K562 (cell line): ENCODE measurements around the gene SCYL1. TPM values are rescaled to one million over a fixed set of nuclear protein-coding genes. Genes with fewer than 3 reads are reported as not detected.
A peak's percentile ranks its signal among the peaks of the same experiment; 100 is the strongest.

Experiments used
- CREB1 ChIP-seq, 2 experiments: sonication (generic) in 1 of 2; formaldehyde crosslinking in 1 of 2; IDR thresholded peaks; 2 replicates each; pipeline versions ENCODE4 v1.6.1 to v1.8.0; 2012 to 2022; ENCODE audit warnings: inconsistent platforms in 1 of 2, mild to moderate bottlenecking in 1 of 2, missing genetic modification reagents in 1 of 2, moderate library complexity in 1 of 2
- FOXJ2 ChIP-seq: fragments of 200-800 bp; sonication (Bioruptor generic); IDR thresholded peaks from 2 replicates; pipeline ENCODE4 v1.6.1; 2016; ENCODE audit warnings: missing genetic modification characterization, missing compliant biosample characterization
- HIVEP1 ChIP-seq: fragments of 250-450 bp; sonication (Bioruptor Pico); IDR thresholded peaks from 2 replicates; pipeline ENCODE4 v1.4.0; 2020; ENCODE audit warnings: mild to moderate bottlenecking
- IFI16 ChIP-seq: fragments of 250-450 bp; sonication (Bioruptor Pico); IDR thresholded peaks from 2 replicates; pipeline ENCODE4 v2.1.2; 2022; ENCODE audit warnings: mild to moderate bottlenecking, inconsistent platforms
- KDM1A ChIP-seq, 2 experiments: fragments of 450-650 bp; IDR thresholded peaks; 2 replicates each; pipeline ENCODE4 v1.6.1; 2016; ENCODE audit warnings: mild to moderate bottlenecking in 2 of 2
- KDM2B ChIP-seq: fragments of 250-450 bp; sonication (Bioruptor Pico); IDR thresholded peaks from 2 replicates; pipeline ENCODE4 v1.8.0; 2021; ENCODE audit warnings: mild to moderate bottlenecking, moderate library complexity
- MAZ ChIP-seq, 2 experiments: fragments of 450-650 bp in 1 of 2; sonication (generic) in 1 of 2; formaldehyde crosslinking; IDR thresholded peaks in 1 of 2; conservative IDR thresholded peaks in 1 of 2; 2 replicates each; pipeline versions ENCODE4 v1.4.0 to v1.5.0; 2020; ENCODE audit warnings: mild to moderate bottlenecking in 1 of 2, missing genetic modification reagents in 1 of 2
- MEF2D ChIP-seq: conservative IDR thresholded peaks from 2 replicates; pipeline ENCODE4 v1.6.1; 2016; ENCODE audit warnings: low read depth, missing genetic modification characterization, missing compliant biosample characterization
- NCOR1 ChIP-seq: fragments of 450-650 bp; IDR thresholded peaks from 2 replicates; pipeline ENCODE4 v1.6.1; 2016; ENCODE audit warnings: mild to moderate bottlenecking, moderate library complexity
- PHB ChIP-seq: fragments of 250-450 bp; sonication (Bioruptor Pico); IDR thresholded peaks from 2 replicates; pipeline ENCODE4 v1.5.0; 2021
- RBM15 ChIP-seq: fragments of 200-400 bp; formaldehyde crosslinking; IDR thresholded peaks from 2 replicates; pipeline ENCODE4 v1.6.1; 2018; ENCODE audit warnings: mild to moderate bottlenecking, low read length, moderate library complexity; ENCODE audit not compliant: insufficient read depth
- STAT5B ChIP-seq: fragments of 250-450 bp; sonication (Bioruptor Pico); IDR thresholded peaks from 2 replicates; pipeline ENCODE4 v1.8.0; 2021; ENCODE audit warnings: mild to moderate bottlenecking, inconsistent platforms
- ZC3H8 ChIP-seq: fragments of 450-650 bp; IDR thresholded peaks from 2 replicates; pipeline ENCODE4 v1.6.1; 2017
- ZMIZ1 ChIP-seq, 2 experiments: fragments of 150-350 bp in 1 of 2; IDR thresholded peaks; 2 replicates each; pipeline ENCODE4 v1.6.1; 2012 to 2016; ENCODE audit warnings: low read depth in 2 of 2, low read length in 2 of 2, mild to moderate bottlenecking in 1 of 2, moderate library complexity in 1 of 2
- ZNF146 ChIP-seq: IDR thresholded peaks from one replicate; pipeline ENCODE4 v1.6.1; 2018; ENCODE audit warnings: missing compliant biosample characterization; ENCODE audit not compliant: unreplicated experiment
- ZNF280A ChIP-seq: fragments of 450-650 bp; IDR thresholded peaks from 2 replicates; pipeline ENCODE4 v1.6.1; 2018; ENCODE audit warnings: mild to moderate bottlenecking, low read depth; ENCODE audit not compliant: partially characterized antibody
- ZNF316 ChIP-seq: fragments of 450-650 bp; IDR thresholded peaks from 2 replicates; pipeline ENCODE4 v1.6.1; 2016
- polyA plus RNA-seq, 8 experiments: library from polyadenylated mRNA; depleted of rRNA in 4 of 8; stranded (reverse) in 5 of 8; unstranded in 3 of 8; fragments of >200 nt; fragmentation: Nextera tagmentation in 2 of 8; fragmentation: Illumina TruSeq in 1 of 8; extraction: Ambion mirVana in 2 of 8; extraction: Trizol in 1 of 8; gene quantifications; 2 replicates each; pipeline versions ENCODE4 v1.2.1 to v1.2.3, GENCODE V29; 2011 to 2014; ENCODE audit warnings: inconsistent platforms in 1 of 8, missing spikeins in 1 of 8
- total RNA-seq, 7 experiments: library from RNA; depleted of rRNA in 6 of 7; stranded (reverse); fragments of >200 nt in 6 of 7; fragmentation: Illumina TruSeq in 2 of 7; extraction: Trizol in 2 of 7; gene quantifications; 2 replicates each; pipeline versions ENCODE4 v1.2.1 to v1.2.3, GENCODE V29; 2011 to 2021; ENCODE audit warnings: low replicate concordance in 1 of 7
- TF ChIP-seq, protein P1 (sequence below), 2 experiments: fragments of 450-650 bp; conservative IDR thresholded peaks; 2 replicates each; pipeline ENCODE4 v1.6.1; 2017; ENCODE audit warnings: mild to moderate bottlenecking in 2 of 2, moderate library complexity in 2 of 2
- TF ChIP-seq, protein P2 (sequence below): fragments of 450-650 bp; formaldehyde crosslinking; IDR thresholded peaks from 2 replicates; pipeline ENCODE4 v1.4.0; 2022; ENCODE audit warnings: missing genetic modification characterization

SCYL1 gene
- total and polyA plus RNA-seq, 9 of the 15 experiments (the other 6 are each of a cell fraction or from before 2014, with no cell fraction given) = 1.9 to 145 (median 57.6) TPM

DNA sequence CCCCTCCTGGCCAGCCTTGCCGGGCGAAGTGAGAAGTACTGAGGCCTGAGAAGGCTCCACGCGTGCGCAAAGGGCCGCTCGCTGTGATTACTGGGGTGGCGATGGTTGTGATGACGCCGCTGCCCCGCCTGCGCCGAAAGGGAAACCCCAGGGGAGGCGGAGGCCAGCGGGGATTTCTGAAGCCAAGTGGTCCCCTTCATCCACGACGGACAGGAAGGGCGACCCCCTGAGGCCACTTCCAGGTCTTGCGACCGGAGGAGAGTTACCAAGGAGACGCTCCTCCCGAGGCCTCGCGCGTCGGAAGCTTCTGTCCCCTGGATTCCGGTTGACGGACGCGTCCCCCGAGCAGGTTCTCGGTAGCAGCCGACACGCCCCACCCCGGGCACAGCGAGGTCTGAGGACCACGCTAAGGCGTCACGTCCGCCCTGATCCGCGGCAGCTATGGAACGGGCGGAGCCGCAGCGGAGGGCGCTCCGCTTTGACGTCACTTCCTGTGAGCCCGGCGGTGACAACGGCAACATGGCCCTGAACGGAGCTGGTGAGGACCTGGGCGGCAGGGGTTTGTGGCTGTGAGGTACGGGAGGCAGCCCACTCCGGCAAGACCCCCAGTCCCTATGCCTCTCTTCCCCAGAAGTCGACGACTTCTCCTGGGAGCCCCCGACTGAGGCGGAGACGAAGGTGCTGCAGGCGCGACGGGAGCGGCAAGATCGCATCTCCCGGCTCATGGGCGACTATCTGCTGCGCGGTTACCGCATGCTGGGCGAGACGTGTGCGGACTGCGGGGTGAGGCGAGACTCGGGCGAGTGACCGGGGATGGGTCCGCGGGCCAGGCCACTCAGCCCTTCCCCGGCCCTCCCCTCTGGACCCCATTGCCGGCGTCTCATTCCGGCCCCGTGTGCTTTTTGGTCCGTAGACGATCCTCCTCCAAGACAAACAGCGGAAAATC lies 45.4 kb downstream of the SCYL1 start, which contains the start of gene ZNRD2 (continued):
- TF ChIP-seq CREB1 (IDR thresholded peaks at IDR 0.05) = peak; percentile 99
- peak; percentile 100 for TF ChIP-seq CREB1 (CRISPR knock-in tag; IDR thresholded peaks at IDR 0.05)
- TF ChIP-seq, protein P1, sequence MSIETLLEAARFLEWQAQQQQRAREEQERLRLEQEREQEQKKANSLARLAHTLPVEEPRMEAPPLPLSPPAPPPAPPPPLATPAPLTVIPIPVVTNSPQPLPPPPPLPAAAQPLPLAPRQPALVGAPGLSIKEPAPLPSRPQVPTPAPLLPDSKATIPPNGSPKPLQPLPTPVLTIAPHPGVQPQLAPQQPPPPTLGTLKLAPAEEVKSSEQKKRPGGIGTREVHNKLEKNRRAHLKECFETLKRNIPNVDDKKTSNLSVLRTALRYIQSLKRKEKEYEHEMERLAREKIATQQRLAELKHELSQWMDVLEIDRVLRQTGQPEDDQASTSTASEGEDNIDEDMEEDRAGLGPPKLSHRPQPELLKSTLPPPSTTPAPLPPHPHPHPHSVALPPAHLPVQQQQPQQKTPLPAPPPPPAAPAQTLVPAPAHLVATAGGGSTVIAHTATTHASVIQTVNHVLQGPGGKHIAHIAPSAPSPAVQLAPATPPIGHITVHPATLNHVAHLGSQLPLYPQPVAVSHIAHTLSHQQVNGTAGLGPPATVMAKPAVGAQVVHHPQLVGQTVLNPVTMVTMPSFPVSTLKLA (conservative IDR thresholded peaks at IDR 0.05) = peak; percentile 95 to 98
- TF ChIP-seq ZNF280A = no peak
- no peak for TF ChIP-seq ZMIZ1 (IDR thresholded peaks at IDR 0.05; ENCODE audit: low read depth in 2 of 2, low read length in 2 of 2)
- TF ChIP-seq RBM15 = no peak
- TF ChIP-seq STAT5B = no peak
- TF ChIP-seq ZC3H8 = no peak
- no peak for TF ChIP-seq NCOR1
- TF ChIP-seq, protein P2, sequence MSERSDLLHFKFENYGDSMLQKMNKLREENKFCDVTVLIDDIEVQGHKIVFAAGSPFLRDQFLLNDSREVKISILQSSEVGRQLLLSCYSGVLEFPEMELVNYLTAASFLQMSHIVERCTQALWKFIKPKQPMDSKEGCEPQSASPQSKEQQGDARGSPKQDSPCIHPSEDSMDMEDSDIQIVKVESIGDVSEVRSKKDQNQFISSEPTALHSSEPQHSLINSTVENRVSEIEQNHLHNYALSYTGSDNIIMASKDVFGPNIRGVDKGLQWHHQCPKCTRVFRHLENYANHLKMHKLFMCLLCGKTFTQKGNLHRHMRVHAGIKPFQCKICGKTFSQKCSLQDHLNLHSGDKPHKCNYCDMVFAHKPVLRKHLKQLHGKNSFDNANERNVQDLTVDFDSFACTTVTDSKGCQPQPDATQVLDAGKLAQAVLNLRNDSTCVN (CRISPR knock-in tag) = 0 out of 2 replicates have a peak, but pooled peaks have one; percentile 32
- peak; percentile 53 to 59; a peak in 2 of 4 replicates for TF ChIP-seq KDM1A (IDR thresholded peaks at IDR 0.05)
- TF ChIP-seq ZNF146 (CRISPR knock-in tag) = no peak
- no peak for TF ChIP-seq MEF2D (tag)
- TF ChIP-seq HIVEP1 (CRISPR knock-in tag) = peak; percentile 96
- peak; percentile 90 to 91 for TF ChIP-seq MAZ (CRISPR knock-in tag; conservative IDR thresholded peaks at IDR 0.05 in 1 of 2, IDR thresholded peaks at IDR 0.05 in 1 of 2)
- TF ChIP-seq IFI16 (CRISPR knock-in tag) = no peak
- TF ChIP-seq FOXJ2 = peak; percentile 72
- no peak for TF ChIP-seq KDM2B (CRISPR knock-in tag)
- no peak for TF ChIP-seq ZNF316
- 0 out of 2 replicates have a peak, but pooled peaks have one; percentile 15 for TF ChIP-seq PHB (CRISPR knock-in tag)
